Measurements from ENCODE around the gene SHANK1. TPM values are rescaled to one million over a fixed set of nuclear protein-coding genes. Genes with fewer than 3 reads are reported as not detected.
"Not testable (repeated sequence)": the region's sequence is repeated elsewhere in the genome, so short reads cannot be mapped to it uniquely, and the experiment has no call there.

SHANK1 gene
- total and polyA plus RNA-seq, 2 experiments from 2014 or later = 0.58 to 2.7 TPM

DNA sequence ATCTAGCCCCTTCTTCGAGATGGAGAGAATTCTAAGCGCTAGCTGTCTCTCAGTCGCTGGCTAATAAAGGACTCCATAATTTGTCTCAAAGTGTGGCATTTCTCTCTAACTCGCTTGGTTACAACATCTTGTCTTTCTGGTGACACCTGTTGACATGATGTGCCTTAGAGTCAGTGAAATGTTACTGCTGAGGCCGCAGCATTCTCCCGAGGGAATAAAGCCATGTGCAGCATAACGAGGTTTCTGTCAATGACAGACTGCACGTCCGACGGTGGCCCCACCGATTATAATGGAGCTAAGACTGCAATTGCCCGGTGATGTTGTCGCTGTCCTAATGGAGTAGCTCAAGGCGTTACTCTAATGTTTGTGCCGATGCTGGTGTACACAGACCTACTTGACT, 30.4 kb upstream of the SHANK1 start:
- H3K4me1 ChIP-seq (ENCODE audit: insufficient read depth) = no peaks in the 10 kb centered on the region
- no peaks in the 10 kb centered on the region for H3K9me2 ChIP-seq (ENCODE audit: insufficient read depth)
- H3K27ac ChIP-seq = no peak overlapping the region
- TF ChIP-seq EZH2phosphoT487 (IDR thresholded peaks at IDR 0.05; ENCODE audit: insufficient read depth, low read depth) (no peak), EZH2 (IDR thresholded peaks at IDR 0.05; ENCODE audit: insufficient read depth, poor library complexity, severe bottlenecking) (no peak)
- WGBS, 2 experiments (ENCODE audit: low coverage in 1 of 2, low lambda C conversion rate in 2 of 2, missing lambda C conversion rate in 2 of 2) = 45 to 46% methylated on average over 15 of the region's 15 CpGs
- H3K9ac ChIP-seq = no peak overlapping the region
- no peak for DNase-seq
- no peaks in the 10 kb centered on the region for H4K20me1 ChIP-seq (ENCODE audit: insufficient read depth)
- H3K4me2 ChIP-seq (ENCODE audit: unreplicated experiment) = no peak overlapping the region
- no peaks in the 10 kb centered on the region for H3K9me3 ChIP-seq (ENCODE audit: low read depth)
- in situ Hi-C loops (cut with MboI) = no loop called here
- H3K36me3 ChIP-seq (ENCODE audit: low read depth) = no peaks in the 10 kb centered on the region
- no peak overlapping the region for H3K4me3 ChIP-seq
- H3K27me3 ChIP-seq (replicated peaks; ENCODE audit: insufficient read depth) = peaks cover 12% of the 10 kb centered on the region
- no peaks in the 10 kb centered on the region for H3F3A ChIP-seq (ENCODE audit: insufficient read depth)
- no peaks in the 10 kb centered on the region for H3K79me2 ChIP-seq (ENCODE audit: insufficient read depth)
- H2AFZ ChIP-seq = no peak overlapping the region

DNA sequence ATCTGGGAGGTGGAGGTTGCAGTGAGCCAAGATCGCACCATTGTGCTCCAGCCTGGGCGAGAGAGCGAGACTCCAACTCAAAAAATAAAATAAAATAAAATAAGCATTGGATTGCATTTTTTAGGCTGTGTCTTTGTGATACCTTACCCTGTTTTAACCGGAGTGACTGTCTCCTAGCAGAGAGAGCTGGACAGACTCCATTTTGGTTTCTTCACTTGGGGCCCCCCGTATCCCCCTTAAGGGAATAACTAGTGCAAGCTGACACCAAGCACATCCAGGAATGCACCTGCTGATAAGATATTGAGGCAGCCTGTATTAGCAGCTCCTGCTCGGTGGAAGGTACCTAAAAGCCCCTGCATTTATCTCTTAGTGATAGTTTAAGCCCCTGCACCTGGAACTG, 29.9 kb upstream of the SHANK1 start:
- Histone ChIP-seq H2AFZ (no peak overlapping the region), H3K9me3 (ENCODE audit: low read depth) (no peaks in the 10 kb centered on the region), H3K27ac (no peak overlapping the region), H3F3A (ENCODE audit: insufficient read depth) (no peaks in the 10 kb centered on the region), H3K4me3 (no peak overlapping the region), H3K27me3 (replicated peaks; ENCODE audit: insufficient read depth) (peaks cover 12% of the 10 kb centered on the region), H3K79me2 (ENCODE audit: insufficient read depth) (no peaks in the 10 kb centered on the region), H4K20me1 (ENCODE audit: insufficient read depth) (no peaks in the 10 kb centered on the region), H3K4me2 (ENCODE audit: unreplicated experiment) (no peak overlapping the region), H3K36me3 (ENCODE audit: low read depth) (no peaks in the 10 kb centered on the region), H3K9me2 (ENCODE audit: insufficient read depth) (no peaks in the 10 kb centered on the region), H3K9ac (no peak overlapping the region), H3K4me1 (ENCODE audit: insufficient read depth) (no peaks in the 10 kb centered on the region)
- TF ChIP-seq EZH2phosphoT487 (IDR thresholded peaks at IDR 0.05; ENCODE audit: insufficient read depth, low read depth) = no peak
- no peak for TF ChIP-seq EZH2 (IDR thresholded peaks at IDR 0.05; ENCODE audit: insufficient read depth, poor library complexity, severe bottlenecking)
- in situ Hi-C loops (cut with MboI) = no loop called here
- no peak for DNase-seq
- 55 to 59% methylated on average over 6 of the region's 6 CpGs for WGBS, 2 experiments (ENCODE audit: low coverage in 1 of 2, low lambda C conversion rate in 2 of 2, missing lambda C conversion rate in 2 of 2)

- in situ Hi-C loops (cut with MboI); H3K27me3 ChIP-seq (replicated peaks; ENCODE audit: insufficient read depth): not testable (repeated sequence)
- 70 to 74% methylated on average over 14 of the region's 14 CpGs for WGBS, 2 experiments (ENCODE audit: low coverage in 1 of 2, low lambda C conversion rate in 2 of 2, missing lambda C conversion rate in 2 of 2)
These were observed 27.5 kb upstream of the SHANK1 start for GRCh38 chr19:50747141-50747540.

GRCh38 chr19:50745221-50745620, 25.6 kb upstream of the SHANK1 start:
- no peak for DNase-seq
- Histone ChIP-seq H3K4me2 (ENCODE audit: unreplicated experiment) (no peak overlapping the region), H4K20me1 (ENCODE audit: insufficient read depth) (no peaks in the 10 kb centered on the region), H3K4me3 (no peak overlapping the region), H3K9me2 (ENCODE audit: insufficient read depth) (no peaks in the 10 kb centered on the region), H3K79me2 (ENCODE audit: insufficient read depth) (no peaks in the 10 kb centered on the region), H3K9me3 (ENCODE audit: low read depth) (no peaks in the 10 kb centered on the region), H3K4me1 (ENCODE audit: insufficient read depth) (no peaks in the 10 kb centered on the region), H2AFZ (no peak overlapping the region), H3F3A (ENCODE audit: insufficient read depth) (no peaks in the 10 kb centered on the region), H3K27me3 (replicated peaks; ENCODE audit: insufficient read depth) (peaks cover 6% of the 10 kb centered on the region; the same call in 1 of the 2 replicates), H3K36me3 (ENCODE audit: low read depth) (no peaks in the 10 kb centered on the region), H3K9ac (no peak overlapping the region), H3K27ac (no peak overlapping the region)
- in situ Hi-C loops (cut with MboI) = no loop called here
- WGBS, 2 experiments (ENCODE audit: low coverage in 1 of 2, low lambda C conversion rate in 2 of 2, missing lambda C conversion rate in 2 of 2) = 37 to 38% methylated on average over 10 of the region's 10 CpGs
- TF ChIP-seq EZH2 (IDR thresholded peaks at IDR 0.05; ENCODE audit: insufficient read depth, poor library complexity, severe bottlenecking) (no peak), EZH2phosphoT487 (IDR thresholded peaks at IDR 0.05; ENCODE audit: insufficient read depth, low read depth) (no peak)

More at GRCh38 chr19:50747141-50747540, 27.5 kb upstream of the SHANK1 start:
- not testable (repeated sequence) for H3K9me2 ChIP-seq (ENCODE audit: insufficient read depth); H3F3A ChIP-seq (ENCODE audit: insufficient read depth); H3K79me2 ChIP-seq (ENCODE audit: insufficient read depth); H3K27ac ChIP-seq; H3K36me3 ChIP-seq (ENCODE audit: low read depth); H3K4me2 ChIP-seq (ENCODE audit: unreplicated experiment); H3K9ac ChIP-seq; H2AFZ ChIP-seq; H3K4me3 ChIP-seq; H3K9me3 ChIP-seq (ENCODE audit: low read depth); H3K4me1 ChIP-seq (ENCODE audit: insufficient read depth); DNase-seq; H4K20me1 ChIP-seq (ENCODE audit: insufficient read depth)

GRCh38 chr19:50743537-50743936, 23.9 kb upstream of the SHANK1 start:
- H3F3A ChIP-seq (ENCODE audit: insufficient read depth) = no peaks in the 10 kb centered on the region
- peaks cover 12% of the 10 kb centered on the region for H3K27me3 ChIP-seq (replicated peaks; ENCODE audit: insufficient read depth)
- no peaks in the 10 kb centered on the region for H3K9me2 ChIP-seq (ENCODE audit: insufficient read depth)
- no peak overlapping the region for H3K4me2 ChIP-seq (ENCODE audit: unreplicated experiment)
- H3K27ac ChIP-seq = no peak overlapping the region
- no peak overlapping the region for H2AFZ ChIP-seq
- no peaks in the 10 kb centered on the region for H3K36me3 ChIP-seq (ENCODE audit: low read depth)
- H3K4me3 ChIP-seq = no peak overlapping the region
- H3K79me2 ChIP-seq (ENCODE audit: insufficient read depth) = no peaks in the 10 kb centered on the region
- in situ Hi-C loops (cut with MboI) = no loop called here
- H3K9me3 ChIP-seq (ENCODE audit: low read depth) = no peaks in the 10 kb centered on the region
- no peaks in the 10 kb centered on the region for H4K20me1 ChIP-seq (ENCODE audit: insufficient read depth)
- WGBS, 2 experiments (ENCODE audit: low coverage in 1 of 2, low lambda C conversion rate in 2 of 2, missing lambda C conversion rate in 2 of 2) = 61 to 63% methylated on average over 6 of the region's 6 CpGs
- no peak overlapping the region for H3K9ac ChIP-seq
- TF ChIP-seq EZH2phosphoT487 (IDR thresholded peaks at IDR 0.05; ENCODE audit: insufficient read depth, low read depth) (no peak), EZH2 (IDR thresholded peaks at IDR 0.05; ENCODE audit: insufficient read depth, poor library complexity, severe bottlenecking) (no peak)
- DNase-seq = no peak
- H3K4me1 ChIP-seq (ENCODE audit: insufficient read depth) = no peaks in the 10 kb centered on the region
